K562 treated with DMSO at 1 percent for 12 hours (cell line): ENCODE results near the gene RNPC3. TPM values are rescaled to one million over a fixed set of nuclear protein-coding genes. Genes with fewer than 3 reads are reported as not detected.

Experiments
- total RNA-seq: library from RNA; unstranded; fragments of 300-600 nt; gene quantifications from 2 replicates; pipeline ENCODE4 v1.2.3, GENCODE V29; 2022; ENCODE audit not compliant: insufficient read depth

The RNPC3 gene
- 2.9 and 17.0 TPM in 2 replicates for total RNA-seq

GRCh38 chr1:103525607-103526507 is at the start of gene RNPC3:
TSS of gene RNPC3 (plus strand) at chr1:103525699. CDS start at chr1:103526071, 372 bp downstream.

GRCh38 chr1:103571289-103571688 is 45.8 kb downstream of the RNPC3 start, which contains the start of gene AMY2B:
TSS of gene AMY2B (plus strand) at chr1:103571589. CDS start at chr1:103571603, 14 bp downstream.

Other genes starting within 250 kb of the RNPC3 start
- 1.2 and 3.2 TPM in 2 replicates for gene AMY2B, start 45.9 kb downstream of the RNPC3 start, total RNA-seq
- gene AMY2A, start 91.7 kb downstream of the RNPC3 start, total RNA-seq, result not detected in 2 replicates
- not detected in 2 replicates for gene AMY1A, start 130.1 kb downstream of the RNPC3 start, total RNA-seq
- gene AMY1B, start 170.5 kb downstream of the RNPC3 start, total RNA-seq, result not detected in 2 replicates
- gene AMY1C, start 224.2 kb downstream of the RNPC3 start, total RNA-seq, result not detected in 2 replicates